Activated naive CD8-positive, alpha-beta T cell treated with anti-CD3 and anti-CD28 coated beads, Interleukin-2, amount 50 U/mL, for 16 hours (primary cell): Measurements from ENCODE around the gene IQSEC1.

Experiments used
- DNase-seq: peaks from one replicate; pipeline ENCODE4 v3.0.0-alpha.2; 2020; ENCODE audit warnings: low read depth, low spot score

Gene IQSEC1

DNA sequence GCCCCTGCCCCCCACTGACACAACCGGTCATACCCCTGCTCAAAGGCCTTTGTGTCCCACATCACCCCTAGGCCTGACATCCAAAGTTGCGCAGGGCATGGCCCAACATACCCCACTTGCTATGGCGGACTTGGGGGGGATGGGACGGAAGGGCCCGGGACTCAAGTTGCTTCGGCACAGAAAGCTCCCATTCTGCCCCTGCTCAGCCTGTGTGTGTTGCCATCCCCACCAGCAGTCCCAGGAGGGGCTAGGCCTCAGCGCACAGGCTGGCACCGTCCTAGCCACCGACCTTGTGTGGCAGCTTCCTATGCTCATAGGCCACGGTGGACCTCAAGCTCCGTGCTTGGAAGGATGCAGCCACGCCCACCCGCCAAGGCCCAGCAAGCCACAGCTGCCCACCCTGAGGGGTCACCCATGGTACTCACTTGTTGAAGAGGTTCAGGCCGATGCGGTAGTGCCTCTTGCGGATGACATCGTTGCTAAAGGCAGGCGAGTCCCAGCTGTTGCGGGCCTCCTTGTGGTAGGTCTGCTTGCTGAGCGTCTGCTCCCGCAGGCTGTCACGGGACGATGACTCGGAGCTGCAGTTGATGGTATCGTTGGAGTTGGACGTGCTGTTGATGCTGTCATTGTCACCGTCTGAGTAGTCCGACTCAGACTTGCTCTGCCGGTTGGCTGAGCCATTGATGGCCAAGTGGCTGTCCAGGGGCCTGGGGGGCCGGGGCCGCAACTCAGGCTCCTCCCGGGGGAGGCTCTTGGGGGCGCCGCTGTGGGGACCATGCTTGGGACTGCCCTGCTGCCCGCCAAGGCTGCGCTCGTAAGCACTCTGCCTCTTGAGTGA, 138.0 kb downstream of the IQSEC1 start:
- no peak for DNase-seq

DNA sequence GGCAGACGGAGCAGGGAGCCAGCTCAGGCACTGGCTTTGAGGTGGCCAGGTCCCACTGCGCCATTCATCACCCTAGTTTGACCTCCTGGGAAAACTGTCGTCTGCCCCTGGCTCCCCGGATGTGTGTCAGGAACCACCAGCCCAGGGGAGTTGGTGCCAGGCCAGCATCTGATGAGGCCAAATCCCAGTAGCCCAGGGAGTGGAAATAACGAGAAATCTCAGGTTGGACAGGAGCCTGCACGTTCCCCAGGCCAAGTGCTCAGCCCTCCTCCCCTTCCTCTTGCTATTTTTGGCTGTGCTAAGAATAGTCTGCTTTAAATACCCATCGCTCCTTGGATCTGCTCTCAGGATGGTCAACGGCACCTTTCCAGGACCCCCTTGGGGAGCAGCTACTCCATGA, 138.8 kb downstream of the IQSEC1 start:
- no peak for DNase-seq

GRCh38 chr3:12933901-12934300, 139.3 kb downstream of the IQSEC1 start:
- no peak for DNase-seq

DNA sequence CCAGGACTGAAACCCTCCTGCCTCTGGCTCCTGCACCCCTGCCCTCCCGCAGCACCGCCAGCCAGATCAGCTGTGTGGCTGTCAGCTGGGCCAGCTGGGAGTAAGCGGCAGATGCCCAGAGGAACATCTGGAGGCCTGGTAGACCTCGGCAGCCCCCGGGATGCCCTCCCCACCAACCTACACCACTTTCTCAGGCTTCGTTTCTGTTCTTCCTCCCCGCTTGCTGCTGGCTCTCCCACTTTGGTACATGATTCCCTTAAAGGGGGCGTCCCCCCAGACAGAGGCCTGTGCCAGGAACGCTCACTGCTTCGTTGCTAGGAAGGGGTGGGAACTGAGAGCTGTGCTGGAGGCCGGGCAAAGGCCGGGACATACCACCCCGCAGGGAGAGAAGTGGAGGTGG, 140.5 kb downstream of the IQSEC1 start:
- no peak for DNase-seq

GRCh38 chr3:12932347-12932746, 140.9 kb downstream of the IQSEC1 start:
- DNase-seq = no peak

- no peak for DNase-seq
These were observed 141.8 kb downstream of the IQSEC1 start for GRCh38 chr3:12931273-12931905.

DNA sequence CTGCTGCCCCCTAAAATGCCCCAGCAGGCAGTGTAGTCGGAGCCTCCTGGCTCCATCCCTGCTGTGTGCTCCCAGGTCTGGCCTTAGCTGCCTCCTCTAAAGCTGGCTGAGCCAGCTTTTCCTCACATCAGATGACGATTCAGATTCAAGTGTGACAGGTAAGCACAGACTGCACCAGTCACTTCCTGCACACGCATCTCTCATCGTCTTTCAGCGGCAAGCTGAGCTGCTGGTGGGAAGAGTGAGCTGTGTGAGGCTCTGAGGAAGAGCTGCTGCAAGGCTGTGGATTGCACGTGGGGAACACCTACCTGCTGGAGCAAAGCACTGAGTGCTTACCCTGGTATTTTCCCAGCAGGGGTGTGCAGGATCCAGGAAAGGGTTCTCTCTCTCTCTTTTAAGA, 143.4 kb downstream of the IQSEC1 start:
- no peak for DNase-seq

GRCh38 chr3:12926660-12927059, 146.6 kb downstream of the IQSEC1 start:
- no peak for DNase-seq

DNA sequence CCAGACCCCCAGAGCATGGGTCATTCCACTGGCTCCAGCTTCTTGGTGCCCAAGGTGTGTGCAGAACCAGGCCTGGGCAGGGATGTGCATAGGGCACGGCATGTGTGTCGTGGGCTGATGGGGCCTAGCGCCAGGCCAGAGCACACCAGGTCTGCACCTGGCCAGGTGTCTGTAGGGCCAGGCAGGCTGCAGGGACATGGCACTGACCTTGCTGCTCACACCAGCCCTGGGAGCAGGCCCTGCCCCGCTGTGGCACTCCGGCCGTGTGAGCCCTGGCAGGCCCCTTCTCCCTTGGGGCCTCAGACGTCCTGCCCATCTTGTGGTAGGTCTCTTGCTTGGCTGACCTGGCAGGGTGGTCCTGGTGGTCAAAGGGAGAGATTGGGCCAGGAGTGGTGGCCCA, 147.6 kb downstream of the IQSEC1 start:
- DNase-seq = no peak

- no peak for DNase-seq
These were observed 148.8 kb downstream of the IQSEC1 start for GRCh38 chr3:12924437-12924836.

- DNase-seq = no peak
These were observed 150.3 kb downstream of the IQSEC1 start for GRCh38 chr3:12922881-12923431.

GRCh38 chr3:12922306-12922705, 150.9 kb downstream of the IQSEC1 start:
- no peak for DNase-seq

DNA sequence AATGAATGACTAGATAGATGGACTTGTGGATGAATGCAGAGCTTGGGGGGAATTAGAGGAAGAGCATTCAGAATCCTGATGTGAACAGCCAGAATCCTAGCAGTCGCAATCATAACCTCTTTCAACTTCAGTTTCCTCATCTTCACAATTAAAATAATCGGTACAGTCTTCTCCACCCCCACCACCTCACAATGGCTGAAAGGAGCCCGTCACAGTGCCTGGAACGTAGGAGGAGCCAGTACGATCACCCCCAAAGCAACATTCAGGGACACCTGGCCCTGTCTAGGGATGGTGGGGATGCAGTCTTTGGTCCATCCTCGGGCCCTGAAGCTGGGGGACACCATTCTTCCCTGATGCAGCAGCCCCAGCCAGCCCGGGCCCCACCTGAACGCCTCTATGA, 151.5 kb downstream of the IQSEC1 start:
- no peak for DNase-seq

DNA sequence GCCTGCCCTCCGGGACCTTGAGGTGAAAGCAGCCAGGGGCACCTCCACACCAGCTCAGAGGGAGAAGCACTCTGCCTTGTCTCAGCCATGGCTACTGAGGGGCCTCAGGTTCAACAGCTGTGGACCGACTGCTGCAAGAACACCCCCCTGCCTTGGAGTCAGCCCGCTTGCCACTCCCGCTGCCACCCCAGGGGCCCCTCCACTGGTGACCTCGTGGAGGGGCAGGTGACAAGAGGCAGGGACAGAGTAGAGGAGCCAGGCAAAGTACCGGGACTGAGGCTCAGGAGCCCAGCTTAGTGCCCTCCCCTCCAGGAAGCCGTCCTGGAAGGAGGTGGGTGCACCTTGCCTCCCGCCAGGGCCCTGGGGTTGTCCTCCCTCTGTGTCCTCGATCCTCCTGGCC, 152.3 kb downstream of the IQSEC1 start:
- no peak for DNase-seq

DNA sequence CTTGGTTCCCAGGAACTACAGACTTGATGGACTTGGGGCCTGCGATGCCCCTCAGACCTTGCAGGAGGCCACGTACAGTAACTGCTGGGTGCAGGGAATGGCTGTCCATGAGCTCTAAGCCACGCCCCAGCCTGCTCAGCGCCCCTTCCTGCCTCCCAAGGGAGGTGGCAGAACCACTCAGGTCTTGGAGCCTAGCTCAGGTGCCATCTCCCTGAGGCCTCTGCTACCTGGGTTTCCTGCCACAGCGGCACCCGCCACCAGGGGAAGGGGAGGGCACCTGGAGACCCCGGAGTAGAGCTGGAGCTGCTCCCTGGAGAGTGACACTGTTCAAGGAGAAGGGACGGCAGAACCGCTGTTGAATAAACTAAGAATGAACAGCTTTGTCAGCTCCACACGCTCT, 154.0 kb downstream of the IQSEC1 start:
- DNase-seq = no peak

GRCh38 chr3:12918231-12918630, 155.0 kb downstream of the IQSEC1 start:
- no peak for DNase-seq

GRCh38 chr3:12916159-12916558, 157.1 kb downstream of the IQSEC1 start:
- no peak for DNase-seq

- no peak for DNase-seq
These were observed 159.1 kb downstream of the IQSEC1 start for GRCh38 chr3:12914088-12914487.

DNA sequence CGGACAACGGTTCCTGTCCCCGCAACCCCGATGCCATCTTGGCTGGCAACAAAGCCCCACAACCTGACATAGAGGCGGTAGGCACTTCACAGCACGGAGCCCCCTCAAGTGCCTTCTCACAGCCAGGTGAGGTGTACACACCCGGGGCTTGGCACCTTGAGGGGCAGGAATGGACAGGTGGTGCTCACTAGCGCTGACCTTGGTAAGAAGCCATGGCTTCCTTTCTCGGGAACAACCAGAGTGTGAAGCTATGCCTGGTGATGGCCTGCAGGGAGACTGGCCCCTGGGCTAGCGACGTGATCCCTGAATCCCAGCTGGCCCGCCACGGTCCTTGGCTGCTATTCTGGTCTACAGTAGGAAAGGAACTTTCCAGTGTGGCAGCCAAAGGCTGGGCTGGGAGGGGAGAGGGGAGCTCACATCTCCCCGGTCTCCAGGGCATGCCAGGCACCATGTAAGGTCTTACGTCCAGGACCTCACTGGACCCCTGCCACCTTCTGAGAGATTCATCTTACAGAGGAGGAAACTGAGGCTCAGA, 161.3 kb downstream of the IQSEC1 start:
- no peak for DNase-seq

GRCh38 chr3:12910356-12911099, 162.7 kb downstream of the IQSEC1 start:
- no peak for DNase-seq

GRCh38 chr3:12909710-12910109, 163.5 kb downstream of the IQSEC1 start:
- no peak for DNase-seq

- DNase-seq = no peak
These were observed 164.4 kb downstream of the IQSEC1 start for GRCh38 chr3:12908859-12909258.
